ENCODE results near the gene PRRC2C.

The PRRC2C gene

DNA sequence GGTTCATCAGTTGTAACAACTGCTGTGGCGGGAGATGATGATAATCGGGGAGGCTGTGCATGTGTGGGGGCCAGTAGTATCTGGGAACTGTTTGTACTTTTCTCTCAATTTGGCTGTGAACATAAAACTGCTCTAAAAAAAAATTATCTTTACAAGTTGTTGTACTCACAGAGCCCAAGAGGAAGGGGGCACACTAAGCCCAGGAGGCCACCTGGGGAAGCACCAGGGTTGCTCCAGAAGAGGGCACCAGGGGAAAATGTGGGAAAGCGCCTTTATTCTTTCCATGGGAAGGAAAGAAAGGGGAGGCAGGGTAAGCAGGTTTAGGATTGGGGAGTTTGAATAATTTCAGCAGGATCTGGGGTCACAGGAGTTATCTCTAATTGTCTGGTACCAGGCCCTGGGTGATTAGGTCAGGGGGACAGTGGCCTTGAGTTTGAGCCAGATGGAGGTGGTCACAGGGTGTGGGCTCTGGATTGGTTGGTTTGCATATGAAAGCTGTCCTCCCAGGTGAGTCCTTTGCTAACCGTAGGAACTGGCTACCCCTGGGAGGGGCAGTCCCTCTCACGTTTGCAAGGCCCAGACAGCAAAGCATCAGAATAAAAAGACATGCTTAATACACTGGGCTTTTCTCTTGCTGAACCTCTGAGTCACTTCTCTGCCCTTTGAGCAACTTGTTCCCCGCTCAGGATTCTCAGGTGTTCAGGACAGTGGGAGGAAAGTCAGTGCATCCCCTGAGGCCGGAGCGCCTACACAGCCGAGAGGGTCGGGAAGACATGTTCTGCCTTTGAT lies 155.9 kb downstream of the PRRC2C start:
- DNase-seq: no peak

DNA sequence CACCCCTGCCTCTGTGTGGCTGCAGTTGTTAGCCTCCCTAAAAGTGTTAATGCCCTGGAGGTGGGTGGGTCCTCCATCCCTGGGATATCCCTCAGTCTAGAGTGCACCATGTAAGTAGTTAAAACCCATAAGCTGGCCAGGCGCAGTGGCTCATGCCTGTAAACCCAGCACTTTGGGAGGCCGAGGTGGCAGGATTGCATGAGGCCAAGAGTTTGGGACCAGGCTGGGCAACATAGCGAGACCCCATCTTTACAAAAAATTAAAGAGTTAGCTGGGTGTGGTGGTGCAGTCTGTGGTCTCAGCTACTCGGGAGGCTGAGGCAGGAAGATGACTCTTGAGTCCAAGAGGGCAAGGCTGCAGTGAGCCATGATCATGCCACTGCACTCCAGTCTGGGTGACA lies 156.9 kb downstream of the PRRC2C start:
- no peak for DNase-seq

Data from CD4-positive, alpha-beta T cell treated with Interleukin-6 for 4 hours (primary cell).